Amygdala (tissue), 56 donors: ENCODE data around the gene SLC25A39.
A peak's percentile ranks its signal among the peaks of the same experiment; 100 is the strongest.
"Not testable (repeated sequence)": the region's sequence is repeated elsewhere in the genome, so short reads cannot be mapped to it uniquely, and the experiment has no call there.

Source experiments
- DNase-seq, 56 donors: peaks; one replicate each; lab custom pipeline; 2025; lab: John Stamatoyannopoulos, UW

SLC25A39 gene, protein sequence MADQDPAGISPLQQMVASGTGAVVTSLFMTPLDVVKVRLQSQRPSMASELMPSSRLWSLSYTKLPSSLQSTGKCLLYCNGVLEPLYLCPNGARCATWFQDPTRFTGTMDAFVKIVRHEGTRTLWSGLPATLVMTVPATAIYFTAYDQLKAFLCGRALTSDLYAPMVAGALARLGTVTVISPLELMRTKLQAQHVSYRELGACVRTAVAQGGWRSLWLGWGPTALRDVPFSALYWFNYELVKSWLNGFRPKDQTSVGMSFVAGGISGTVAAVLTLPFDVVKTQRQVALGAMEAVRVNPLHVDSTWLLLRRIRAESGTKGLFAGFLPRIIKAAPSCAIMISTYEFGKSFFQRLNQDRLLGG

DNA sequence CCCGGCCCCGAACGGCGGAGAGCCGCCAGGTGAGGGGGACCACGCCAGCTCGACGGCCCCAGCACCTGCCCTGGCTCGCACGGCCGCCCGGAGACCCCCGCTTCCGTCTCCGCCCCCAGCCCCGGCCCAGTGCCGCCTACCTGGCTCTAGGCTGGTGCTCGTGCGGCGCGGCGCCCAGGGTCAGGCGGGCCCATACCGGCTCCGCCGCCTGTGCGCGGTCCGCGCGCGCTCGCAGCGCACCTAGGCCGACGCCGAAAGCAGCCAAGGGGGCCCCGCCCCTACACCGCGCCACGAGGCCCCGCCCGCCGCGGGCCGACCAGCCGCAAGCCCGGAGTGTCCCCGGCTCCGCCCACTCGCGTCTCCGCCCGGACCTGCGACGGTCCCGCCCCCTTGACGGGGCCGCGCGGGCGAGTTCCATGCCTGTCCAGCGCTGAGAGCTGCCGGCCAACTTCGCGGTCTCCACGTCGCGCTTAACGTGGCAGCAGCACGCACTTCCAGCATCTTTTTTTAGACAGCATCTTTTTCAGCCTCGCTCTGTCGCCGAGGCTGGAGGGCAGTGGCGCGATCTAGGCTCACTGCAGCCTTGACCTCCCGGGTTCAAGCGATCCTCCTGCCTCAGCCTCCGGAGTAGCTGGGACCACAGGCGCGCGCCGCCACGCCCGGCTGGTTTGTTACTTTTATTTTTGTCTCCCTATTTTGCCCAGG lies at the start of gene SLC25A39:
SLC25A39 (minus strand) TSS at position 253 of the 705 bp plus-strand sequence. CDS start 1,261 bp downstream, outside the sequence.
- peak; percentile 37 to 97 (median 86) for DNase-seq

DNA sequence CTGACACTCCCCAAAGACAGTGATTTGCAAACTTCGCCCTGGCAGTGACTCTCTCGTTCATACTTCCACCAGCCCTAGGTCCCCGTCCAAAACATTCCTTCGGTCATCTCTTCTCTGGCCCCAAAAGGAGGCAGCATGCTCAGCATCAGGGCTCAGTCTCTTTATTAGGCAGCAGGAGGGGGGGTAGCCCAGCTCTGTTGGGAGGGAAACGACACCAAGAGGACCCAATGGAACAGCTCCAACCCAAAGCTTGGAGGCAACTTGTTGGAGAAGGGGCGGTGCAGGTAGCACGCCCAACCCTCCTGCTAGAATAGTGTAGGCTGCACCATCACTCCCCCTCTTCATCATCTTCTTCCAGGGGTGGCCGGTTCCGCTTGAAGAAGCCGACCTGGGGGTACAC lies 47.4 kb upstream of the SLC25A39 start:
- no peak for DNase-seq

DNA sequence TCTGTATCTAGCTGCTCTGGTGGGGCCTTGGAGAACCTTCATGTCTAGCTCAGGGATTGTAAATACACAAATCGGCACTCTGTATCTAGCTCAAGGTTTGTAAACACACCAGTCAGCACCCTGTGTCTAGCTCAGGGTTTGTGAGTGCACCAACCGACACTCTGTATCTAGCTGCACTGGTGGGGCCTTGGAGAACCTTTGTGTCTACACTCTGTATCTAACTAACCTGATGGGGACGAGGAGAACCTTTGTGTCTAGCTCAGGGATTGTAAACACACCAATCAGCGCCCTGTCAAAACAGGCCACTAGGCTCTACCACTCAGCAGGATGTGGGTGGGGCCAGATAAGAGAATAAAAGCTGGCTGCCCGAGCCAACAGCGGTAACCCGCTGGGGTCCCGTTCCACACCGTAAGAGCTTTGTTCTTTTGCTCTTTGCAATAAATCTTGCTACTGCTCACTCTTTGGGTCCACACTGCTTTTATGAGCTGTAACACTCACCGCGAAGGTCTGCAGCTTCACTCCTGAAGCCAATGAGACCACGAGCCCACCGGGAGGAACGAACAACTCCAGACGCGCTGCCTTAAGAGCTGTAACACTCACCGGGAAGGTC lies 44.9 kb upstream of the SLC25A39 start:
- not testable (repeated sequence) for DNase-seq

DNA sequence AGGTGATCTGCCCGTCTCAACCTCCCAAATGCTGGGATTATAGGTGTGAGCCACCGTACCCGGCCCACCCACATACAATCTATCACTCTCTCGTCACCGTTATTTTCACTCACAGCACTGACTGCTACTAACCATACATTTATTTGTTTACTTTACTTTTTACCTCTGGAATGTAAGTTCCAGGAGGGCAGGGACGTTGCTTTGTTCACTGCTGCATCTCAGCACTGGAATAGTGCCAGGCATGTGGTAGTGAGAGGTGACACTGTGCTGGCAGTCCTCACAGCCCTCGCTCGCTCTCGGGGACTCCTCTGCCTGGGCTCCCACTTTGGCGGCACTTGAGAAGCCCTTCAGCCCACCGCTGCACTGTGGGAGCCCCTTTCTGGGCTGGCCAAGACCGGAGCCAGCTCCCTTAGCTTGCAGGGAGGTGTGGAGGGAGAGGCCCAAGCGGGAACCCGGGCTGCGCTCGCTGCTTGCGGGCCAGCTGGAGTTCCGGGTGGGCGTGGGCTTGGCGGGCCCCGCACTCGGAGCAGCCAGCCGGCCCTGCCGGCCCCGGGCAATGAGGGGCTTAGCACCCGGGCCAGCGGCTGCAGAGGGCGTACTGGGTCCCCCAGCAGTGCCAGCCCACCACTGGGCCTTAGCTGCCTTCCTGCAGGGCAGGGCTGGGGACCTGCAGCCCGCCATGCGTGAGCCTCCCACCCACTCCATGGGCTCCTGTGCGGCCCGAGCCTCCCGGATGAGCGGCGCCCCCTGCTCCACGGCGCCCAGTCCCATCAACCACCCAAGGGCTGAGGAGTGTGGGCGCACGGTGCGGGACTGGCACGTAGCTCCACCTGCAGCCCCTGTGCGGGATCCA lies 44.0 kb upstream of the SLC25A39 start:
- not testable (repeated sequence) for DNase-seq

DNA sequence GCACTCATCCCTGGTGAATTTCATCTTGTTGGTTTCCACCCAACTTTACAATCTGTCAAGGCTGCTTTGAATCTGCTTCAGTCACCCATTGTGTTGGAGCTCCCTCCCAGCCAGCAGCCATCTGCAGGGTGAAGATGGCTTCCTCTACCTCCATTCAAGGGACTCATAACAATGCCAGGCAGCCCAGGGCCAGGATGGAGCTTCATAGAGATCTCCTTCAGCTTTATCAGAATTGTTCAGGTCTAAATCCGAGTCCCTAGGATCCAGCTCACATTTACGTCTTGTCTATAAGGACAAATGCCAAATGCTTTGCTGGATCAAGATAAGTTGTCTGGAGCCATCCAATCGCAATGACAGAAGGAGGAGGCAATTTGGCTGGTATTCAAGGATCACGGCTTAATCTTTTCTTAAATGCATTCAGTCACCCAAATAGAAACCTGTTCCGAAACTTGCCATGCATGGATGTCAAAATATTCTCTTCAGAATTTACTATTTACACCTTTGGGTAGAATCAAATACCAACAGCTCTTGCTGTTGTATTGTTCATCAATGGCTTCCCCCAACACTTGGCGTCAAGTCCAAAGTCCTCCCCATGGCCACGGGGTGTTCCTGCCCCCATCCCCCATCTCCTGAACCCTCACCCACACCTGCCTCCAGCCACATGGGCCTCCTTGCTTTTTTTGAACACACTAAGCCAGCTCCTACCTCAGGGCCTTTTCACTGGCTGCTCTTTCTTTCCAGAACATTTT lies 42.8 kb upstream of the SLC25A39 start:
- peak in 4 of 56 donors; percentile 12 to 48 (median 22) for DNase-seq

DNA sequence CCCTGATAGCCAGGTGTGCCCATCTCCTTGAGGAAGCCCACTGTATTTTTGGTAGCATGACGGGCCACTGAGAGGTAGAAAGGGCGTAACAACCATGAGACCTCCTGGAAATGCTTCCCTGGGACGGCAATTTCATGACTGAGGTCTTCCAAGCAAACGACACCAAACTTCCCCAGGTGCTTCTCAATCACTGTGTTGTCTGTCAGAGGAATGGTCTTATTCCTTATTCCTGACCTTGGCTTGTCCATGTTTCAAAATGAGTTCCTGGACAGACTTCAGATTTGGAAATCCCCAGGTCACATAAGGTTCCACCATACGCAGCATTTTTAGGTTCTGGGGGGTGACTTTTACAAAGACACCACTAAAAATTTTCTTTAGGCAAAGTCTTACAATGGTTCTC lies 40.4 kb upstream of the SLC25A39 start:
- DNase-seq: not testable (repeated sequence)

DNA sequence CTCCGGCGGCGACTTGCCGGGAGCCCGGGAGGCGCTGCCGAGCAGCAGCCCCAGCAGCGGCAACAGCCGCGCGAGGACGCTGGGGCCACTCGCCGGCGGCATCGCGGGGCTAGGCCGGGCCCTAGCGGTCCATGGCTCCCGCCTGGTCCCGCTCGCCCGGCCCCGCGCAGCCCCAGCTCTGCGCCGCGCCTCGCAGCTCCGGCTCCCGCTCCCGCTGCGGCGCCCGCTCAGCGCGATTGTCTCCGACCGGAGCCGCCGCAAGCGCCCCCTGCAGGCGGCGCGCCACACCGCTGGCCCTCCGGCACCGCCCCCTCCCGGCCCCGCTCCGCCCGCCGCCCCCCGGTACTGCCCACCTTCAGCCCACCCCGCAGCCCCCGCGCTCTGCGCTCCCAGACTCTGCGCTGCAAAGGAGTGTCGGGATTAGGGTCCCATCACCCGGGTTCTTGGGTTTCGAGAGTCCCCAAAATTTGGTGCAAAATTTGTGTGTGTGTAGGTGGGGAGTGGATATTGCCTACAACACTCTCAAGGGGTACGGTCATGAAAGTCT lies 39.1 kb upstream of the SLC25A39 start, which contains the start of gene FAM171A2:
FAM171A2 (minus strand) TSS at position 241 of the 547 bp plus-strand sequence; CDS start at position 102, 139 bp downstream.
- DNase-seq: peak in 31 of 56 donors; percentile 13 to 68 (median 36)

DNA sequence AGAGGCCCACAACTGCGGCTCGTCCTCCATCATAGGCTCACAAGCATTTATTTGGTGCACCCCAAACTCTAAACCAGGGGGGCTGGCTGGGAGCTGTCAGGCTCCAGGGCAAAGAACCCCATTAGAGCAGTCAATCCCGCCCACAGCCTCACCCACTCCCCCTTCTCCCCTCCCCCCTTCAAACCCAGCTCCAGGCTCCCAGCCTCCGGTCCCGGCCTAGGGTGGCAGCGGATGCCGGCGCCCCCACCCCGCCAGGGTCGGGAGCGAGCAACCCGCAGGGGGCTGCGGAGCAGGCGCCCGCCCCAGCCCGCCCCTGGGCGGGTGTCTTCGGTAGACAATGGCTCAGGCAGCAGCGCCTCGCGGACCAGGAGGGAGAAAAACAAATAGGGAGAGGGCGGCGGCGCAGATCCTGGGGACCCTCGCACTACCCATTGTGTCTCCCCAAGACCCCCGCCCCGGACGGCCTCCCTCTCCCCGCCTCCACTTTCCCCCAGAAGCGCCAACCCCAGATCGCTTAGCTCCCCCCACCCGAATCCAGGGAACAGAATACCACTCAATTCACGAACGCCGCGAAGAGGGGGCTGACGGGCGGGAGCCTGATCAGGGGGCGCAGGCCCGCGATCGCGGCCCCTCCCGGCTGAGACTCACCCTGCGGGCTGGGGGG lies 38.5 kb upstream of the SLC25A39 start:
- peak in 4 of 56 donors; percentile 13 to 43 (median 24) for DNase-seq

DNA sequence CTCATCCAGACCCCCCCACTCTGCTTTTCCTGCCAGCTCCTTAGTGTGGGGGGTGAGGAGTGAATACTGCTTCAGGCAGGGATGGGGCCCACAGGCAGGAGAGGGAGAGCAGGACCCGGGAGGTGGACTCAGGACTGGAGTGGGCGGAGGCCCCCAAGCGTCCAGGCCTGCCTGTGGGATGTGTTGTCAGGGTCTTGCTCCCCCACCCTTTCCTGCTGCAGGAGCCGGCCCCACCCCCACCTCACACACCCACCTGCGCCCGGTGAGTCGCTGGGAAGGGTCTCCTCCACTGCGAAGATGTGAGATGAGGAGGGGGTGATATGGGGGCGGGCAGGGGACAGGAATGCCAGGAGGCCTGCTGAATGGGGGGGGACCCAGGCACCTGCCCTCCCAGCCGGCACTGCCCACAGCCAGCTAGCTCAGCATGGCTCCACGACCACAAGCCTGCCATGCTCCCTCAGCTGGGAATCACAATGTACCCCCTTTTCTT lies 37.9 kb upstream of the SLC25A39 start:
- no peak for DNase-seq

DNA sequence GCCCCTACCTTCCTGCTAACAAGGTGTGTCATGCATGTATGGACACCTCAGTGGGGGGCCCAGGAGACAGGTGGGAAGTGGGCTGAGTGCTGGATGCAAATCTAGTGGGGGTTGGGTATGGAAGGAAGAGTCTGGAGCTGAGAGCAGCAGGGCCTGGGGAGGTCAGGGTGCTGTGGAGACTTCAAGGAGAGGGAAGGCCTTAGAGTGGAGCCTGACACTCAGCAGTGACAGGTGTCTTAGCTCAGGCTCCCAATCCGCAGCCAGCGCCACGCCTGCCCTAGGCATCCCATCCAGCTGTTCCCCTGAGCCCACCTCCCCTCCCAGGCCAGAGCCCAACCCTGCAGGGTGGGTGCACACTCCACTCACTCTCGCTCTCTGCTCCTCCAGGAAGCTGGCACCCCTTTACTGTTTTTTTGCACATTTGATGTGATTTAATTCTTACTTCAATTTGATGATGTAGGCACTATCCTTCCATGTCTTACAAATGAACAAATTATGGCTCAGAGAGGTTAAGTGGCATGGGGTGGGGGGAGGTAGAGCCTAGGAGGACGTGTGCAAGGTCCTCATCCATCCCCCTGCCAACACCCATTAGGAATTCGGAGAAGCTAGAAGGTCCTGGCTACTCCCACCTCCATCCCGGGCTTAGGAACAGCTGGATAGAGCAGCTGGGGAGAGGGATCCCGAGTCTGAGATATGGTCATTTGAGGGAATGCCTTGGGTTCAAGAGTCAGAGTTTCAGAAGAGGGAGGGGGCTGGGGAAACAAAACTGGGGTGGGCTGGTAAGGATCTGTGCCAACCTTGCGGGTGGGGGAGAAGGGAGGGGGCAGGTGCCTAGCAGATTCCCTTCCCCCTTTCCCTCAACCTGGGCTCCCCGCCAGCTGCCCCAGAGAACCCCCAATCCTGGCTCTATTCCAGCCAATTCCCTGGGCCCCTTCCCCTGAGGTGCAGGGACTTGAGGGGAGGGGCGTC lies 37.0 kb upstream of the SLC25A39 start:
- DNase-seq: peak in 1 of 56 donors; percentile 41

DNA sequence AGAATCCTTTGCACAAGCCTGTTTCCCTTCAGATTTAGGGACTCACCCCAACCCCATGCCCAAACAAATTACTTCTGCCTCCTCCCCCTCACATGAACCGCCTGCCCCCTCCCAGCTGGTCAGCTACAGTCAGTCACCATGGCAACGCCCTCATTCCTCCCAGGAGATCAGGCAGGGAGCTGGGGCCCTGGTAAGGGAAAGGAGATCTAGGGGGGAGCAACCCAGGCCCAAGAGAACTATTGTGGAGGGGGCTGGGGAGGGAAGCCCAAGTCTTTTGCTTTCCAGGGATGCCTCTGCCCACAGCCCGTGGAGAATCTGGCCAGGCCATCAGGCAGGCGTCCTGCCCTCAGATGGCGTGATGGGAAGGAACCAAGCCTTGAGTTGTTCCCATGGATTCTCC lies 36.2 kb upstream of the SLC25A39 start:
- DNase-seq: peak in 3 of 56 donors; percentile 19 to 27 (median 25)

DNA sequence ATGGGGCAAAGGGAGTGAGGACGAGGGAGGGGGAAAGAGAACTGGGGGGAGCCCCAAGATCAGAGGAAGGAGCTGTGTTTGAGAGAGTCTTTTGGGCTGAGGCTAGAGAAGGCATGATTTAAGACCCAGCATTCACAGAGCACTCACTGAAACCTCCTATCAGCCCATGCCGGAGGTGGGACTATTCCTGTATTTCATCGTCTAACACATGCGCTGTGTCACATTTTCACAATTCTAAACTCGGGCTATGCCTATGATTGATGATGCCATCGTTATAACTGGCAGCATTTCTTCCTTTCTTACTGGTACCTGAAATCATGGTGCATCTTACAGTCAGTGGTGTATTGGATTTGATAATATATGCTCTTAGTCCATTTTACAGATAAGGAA lies 35.5 kb upstream of the SLC25A39 start:
- DNase-seq: no peak

DNA sequence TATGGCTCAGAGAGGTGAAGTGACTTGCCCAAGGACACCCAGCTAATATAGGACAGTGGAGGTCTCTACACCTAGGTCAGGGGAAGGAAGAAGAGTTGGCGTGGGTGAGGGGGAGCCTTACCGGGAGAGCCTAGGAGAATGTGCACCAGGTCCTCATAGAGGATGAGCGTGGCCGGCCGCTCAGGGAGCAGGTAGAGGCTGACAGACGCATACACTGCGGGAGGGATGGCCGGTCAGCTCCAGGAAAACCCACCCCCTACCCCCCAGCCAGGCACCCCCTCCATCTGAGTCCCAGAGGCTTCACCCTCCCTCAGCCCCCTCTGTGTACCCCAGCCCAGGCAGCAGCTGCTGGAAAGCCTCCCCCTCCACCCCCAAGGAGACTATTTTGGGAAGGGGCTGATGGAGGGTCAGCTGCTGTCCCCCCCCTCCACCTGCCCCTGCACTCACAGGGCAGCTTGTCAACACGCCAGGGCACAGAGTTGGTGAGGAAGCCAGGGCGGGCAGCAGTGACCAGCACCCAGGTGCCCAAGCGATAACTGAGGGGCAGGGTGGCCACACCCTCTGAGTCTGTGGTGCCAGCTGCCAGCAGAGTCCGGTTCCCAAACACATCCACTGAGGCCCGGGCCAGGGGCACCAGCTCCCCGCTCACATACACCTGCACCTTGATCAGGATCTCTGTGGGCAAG lies 35.0 kb upstream of the SLC25A39 start:
- DNase-seq: no peak

DNA sequence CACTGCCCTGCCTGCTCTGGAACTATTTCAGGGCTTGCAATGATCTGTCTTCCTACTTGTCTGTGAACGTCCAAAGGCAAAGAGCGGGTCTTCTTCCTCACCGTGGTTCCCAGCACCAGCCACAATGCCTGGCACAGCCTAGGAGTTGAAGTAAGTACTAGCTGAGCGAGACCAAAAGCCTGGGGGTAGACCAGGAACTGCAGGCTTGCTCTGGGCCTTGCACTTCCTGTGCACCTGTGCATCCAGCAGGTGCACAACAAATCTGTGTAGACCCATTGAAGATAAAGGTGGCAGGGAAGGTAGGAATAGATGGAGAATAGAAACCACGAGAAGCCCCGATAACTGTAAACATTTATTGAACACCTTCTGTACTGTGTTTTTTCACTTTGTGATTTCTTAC lies 34.4 kb upstream of the SLC25A39 start:
- no peak for DNase-seq

DNA sequence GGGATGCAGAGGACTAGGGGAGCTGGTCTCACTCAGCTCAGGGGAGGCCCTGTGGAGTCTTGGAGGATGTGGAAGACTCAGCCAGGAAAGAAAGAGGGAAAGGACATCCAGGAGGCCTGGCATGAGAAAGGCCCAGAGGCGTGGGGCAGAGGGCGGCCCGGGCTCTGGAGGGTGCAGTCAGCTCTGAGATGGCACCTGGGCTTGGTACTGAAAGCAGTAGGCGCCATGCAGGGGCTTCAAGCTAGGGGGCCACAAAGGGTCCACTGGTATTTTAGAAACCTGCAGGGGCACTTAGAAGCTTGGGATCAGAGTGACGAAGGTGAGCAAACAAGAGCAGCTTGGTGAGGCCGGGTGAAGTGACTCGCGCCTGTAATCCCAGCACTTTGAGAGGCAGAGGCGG lies 33.4 kb upstream of the SLC25A39 start:
- DNase-seq: no peak

DNA sequence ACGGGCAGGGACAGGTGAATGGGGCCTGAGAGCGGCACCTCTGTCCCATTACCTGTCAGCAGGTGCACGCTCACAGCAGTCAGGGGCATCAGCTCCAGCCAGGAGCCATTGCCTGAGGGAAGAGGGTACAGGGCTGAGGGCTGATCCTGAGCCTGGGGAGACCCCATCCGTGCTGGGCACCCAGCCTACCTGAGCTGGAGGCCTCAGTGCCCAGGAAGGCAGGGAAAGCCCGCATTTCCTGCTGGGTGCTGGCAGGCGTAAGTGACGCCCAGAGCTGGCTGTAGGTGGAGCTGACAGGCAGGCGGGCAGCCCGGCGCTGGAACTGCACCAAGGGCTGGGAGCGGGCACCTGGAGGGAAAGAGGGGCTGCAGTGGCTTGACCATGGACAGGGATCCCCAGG lies 31.6 kb upstream of the SLC25A39 start:
- no peak for DNase-seq

DNA sequence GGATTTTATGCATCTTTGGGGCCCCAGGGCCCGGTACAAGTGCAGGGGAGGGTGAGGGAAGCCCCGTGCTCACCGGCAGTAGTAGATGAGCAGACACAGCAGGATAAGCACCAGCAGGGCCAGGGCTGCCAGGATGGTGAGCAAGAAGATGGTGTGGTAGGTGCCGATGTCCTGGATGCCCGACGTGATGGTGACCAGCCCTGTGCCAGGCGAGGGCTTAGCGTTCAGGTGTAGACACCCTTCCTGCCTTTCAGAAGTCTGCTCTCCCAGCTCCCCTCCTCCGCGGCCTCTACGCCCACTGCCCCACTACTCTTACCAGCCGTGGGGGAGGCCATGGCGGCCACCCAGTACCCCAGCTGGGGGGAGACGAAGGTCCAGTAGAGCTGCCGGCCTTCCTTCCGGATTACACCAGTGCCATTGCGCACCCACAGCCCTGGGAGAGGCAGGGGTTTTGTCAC lies 31.0 kb upstream of the SLC25A39 start:
- DNase-seq: no peak
